ENCODE results near the gene MRPL52. TPM values are rescaled to one million over a fixed set of nuclear protein-coding genes. Genes with fewer than 3 reads are reported as not detected.

Gene MRPL52
- total RNA-seq, 1 experiment from 2014 or later = 134 TPM

DNA sequence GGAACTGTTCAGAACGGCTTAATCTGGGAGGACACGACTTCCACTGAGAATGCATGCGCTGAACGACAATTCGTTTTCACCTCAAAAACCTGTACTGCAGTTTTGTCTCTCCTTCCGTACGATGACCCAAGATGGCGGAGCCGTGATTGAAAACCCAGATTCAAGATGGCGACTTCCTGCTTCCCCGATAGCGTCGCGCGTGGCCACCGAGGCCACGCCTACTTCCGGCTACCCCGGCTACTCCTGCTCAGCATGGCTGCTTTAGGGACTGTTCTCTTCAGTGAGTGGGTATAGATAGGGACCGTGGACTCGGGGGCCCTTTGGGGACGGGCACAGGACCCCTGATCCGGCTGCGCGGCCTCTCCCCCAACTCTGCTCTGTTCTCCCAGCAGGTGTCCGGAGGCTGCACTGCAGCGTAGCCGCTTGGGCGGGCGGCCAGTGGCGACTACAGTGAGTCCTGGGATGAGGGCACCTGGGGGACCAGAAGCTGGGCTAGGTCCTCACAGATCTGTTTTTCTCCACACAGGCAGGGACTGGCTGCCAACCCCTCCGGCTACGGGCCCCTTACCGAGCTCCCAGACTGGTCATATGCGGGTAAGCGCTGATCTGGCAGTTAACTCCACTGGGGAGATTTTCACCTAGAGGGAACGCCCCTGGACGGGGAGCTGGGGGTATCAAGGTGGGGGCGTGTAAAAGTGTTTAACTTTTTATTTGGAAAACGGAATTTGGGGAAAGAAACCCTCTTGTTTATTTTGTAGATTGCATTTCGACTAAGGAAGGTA is at the start of gene MRPL52 (continued):
- TF ChIP-seq, protein P1, sequence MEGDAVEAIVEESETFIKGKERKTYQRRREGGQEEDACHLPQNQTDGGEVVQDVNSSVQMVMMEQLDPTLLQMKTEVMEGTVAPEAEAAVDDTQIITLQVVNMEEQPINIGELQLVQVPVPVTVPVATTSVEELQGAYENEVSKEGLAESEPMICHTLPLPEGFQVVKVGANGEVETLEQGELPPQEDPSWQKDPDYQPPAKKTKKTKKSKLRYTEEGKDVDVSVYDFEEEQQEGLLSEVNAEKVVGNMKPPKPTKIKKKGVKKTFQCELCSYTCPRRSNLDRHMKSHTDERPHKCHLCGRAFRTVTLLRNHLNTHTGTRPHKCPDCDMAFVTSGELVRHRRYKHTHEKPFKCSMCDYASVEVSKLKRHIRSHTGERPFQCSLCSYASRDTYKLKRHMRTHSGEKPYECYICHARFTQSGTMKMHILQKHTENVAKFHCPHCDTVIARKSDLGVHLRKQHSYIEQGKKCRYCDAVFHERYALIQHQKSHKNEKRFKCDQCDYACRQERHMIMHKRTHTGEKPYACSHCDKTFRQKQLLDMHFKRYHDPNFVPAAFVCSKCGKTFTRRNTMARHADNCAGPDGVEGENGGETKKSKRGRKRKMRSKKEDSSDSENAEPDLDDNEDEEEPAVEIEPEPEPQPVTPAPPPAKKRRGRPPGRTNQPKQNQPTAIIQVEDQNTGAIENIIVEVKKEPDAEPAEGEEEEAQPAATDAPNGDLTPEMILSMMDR (IDR thresholded peaks at IDR 0.05 in 2 of 3, conservative IDR thresholded peaks at IDR 0.05 in 1 of 3; ENCODE audit: borderline replicate concordance in 1 of 3, insufficient read depth in 1 of 3, low read depth in 2 of 3, low read length in 2 of 3) = no peak
- no peak for TF ChIP-seq ZNF274 (IDR thresholded peaks at IDR 0.05; ENCODE audit: low read depth, low read length)

DNA sequence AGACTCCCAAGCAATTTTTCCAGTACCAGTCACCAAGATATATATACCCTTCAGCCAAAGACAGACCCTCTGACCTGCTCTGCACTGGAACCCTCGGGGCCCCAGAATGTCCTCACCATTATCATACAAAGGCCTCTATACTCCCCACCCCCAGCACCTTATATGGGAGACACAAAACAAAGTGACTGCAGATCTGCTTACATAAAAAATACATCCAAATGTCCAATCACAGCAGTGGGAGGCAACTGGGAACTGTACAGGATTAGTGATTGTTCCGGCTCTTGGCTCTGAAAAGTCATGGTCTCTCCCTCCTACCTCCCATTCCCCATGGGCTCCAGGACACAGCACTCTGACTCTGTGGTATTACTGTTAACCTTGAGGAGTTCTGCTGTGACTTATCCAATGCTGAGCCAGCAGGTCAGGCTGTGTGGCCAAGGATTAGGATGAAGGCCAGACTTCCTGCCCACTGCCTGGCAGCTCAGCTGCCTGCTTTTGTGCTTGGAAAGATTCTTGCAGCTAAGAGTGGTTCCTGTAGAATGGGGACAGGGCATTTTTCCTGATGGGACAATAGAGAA is 49.5 kb upstream of the MRPL52 start:
- CTCF ChIA-PET = no interaction called here
- RAD21 ChIA-PET (ENCODE audit: low non-redundant PET in 1 of 2, low total read pairs in 2 of 2, uncharacterized antibody in 2 of 2, unreplicated experiment in 2 of 2) = no interaction called here
- Histone ChIP-seq H3K4me1 (ENCODE audit: control insufficient read depth in 1 of 2, insufficient read depth in 2 of 2, low read length in 2 of 2) (peaks cover 0 to 3% of the 10 kb centered on the region in 2 experiments; a peak in 2 of 4 replicates), H3K4me3 (replicated peaks in 1 of 2; ENCODE audit: low read depth in 1 of 2, low read length in 2 of 2) (no peak overlapping the region), H3K79me2 (ENCODE audit: insufficient read depth, low read length) (no peaks in the 10 kb centered on the region), H3K9ac (ENCODE audit: low read length) (no peak overlapping the region), H3K4me2 (ENCODE audit: low read length) (no peak overlapping the region), H3K9me3 (ENCODE audit: control insufficient read depth in 1 of 2, insufficient read depth in 1 of 2, low read depth in 1 of 2, low read length in 2 of 2) (no peaks in the 10 kb centered on the region), H3K9me2 (ENCODE audit: insufficient read depth) (no peaks in the 10 kb centered on the region), H3K27ac (ENCODE audit: low read depth, low read length) (no peak overlapping the region), H3K27me3 (ENCODE audit: insufficient read depth, low read length) (no peaks in the 10 kb centered on the region), H4K20me1 (ENCODE audit: insufficient read depth) (no peaks in the 10 kb centered on the region), H3K36me3 (ENCODE audit: control insufficient read depth in 1 of 2, insufficient read depth in 2 of 2, low read length in 2 of 2) (no peaks in the 10 kb centered on the region), H2AFZ (ENCODE audit: low read depth, low read length, poor library complexity, severe bottlenecking) (no peak overlapping the region)
- intact Hi-C loops (cut with micrococcal nuclease) = no loop called here
- DNase-seq (ENCODE audit: low read depth, low spot score) (no peak), ATAC-seq (no peak)
- no TSS peak for BruUV-seq (replicated peaks)
- POLR2A ChIA-PET = no interaction called here
- no peak for TF ChIP-seq EGR1 (IDR thresholded peaks at IDR 0.05; ENCODE audit: low read depth)
- TF ChIP-seq, protein P2, sequence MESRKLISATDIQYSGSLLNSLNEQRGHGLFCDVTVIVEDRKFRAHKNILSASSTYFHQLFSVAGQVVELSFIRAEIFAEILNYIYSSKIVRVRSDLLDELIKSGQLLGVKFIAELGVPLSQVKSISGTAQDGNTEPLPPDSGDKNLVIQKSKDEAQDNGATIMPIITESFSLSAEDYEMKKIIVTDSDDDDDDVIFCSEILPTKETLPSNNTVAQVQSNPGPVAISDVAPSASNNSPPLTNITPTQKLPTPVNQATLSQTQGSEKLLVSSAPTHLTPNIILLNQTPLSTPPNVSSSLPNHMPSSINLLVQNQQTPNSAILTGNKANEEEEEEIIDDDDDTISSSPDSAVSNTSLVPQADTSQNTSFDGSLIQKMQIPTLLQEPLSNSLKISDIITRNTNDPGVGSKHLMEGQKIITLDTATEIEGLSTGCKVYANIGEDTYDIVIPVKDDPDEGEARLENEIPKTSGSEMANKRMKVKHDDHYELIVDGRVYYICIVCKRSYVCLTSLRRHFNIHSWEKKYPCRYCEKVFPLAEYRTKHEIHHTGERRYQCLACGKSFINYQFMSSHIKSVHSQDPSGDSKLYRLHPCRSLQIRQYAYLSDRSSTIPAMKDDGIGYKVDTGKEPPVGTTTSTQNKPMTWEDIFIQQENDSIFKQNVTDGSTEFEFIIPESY (IDR thresholded peaks at IDR 0.05; ENCODE audit: extremely low read depth, insufficient replicate concordance, low read length) = no peak
